HepG2 (cell line): ENCODE measurements around the gene HK3. TPM values are rescaled to one million over a fixed set of nuclear protein-coding genes. Genes with fewer than 3 reads are reported as not detected.

Experiments used
- AFF4 ChIP-seq: sonication (generic); formaldehyde crosslinking; IDR thresholded peaks from 2 replicates; pipeline ENCODE4 v1.4.0; 2020; ENCODE audit warnings: missing genetic modification reagents
- ARHGAP35 ChIP-seq: sonication (generic); formaldehyde crosslinking; IDR thresholded peaks from 2 replicates; pipeline ENCODE4 v1.9.0; 2022; ENCODE audit warnings: mild to moderate bottlenecking, inconsistent platforms, moderate library complexity, missing genetic modification reagents, borderline replicate concordance
- CBX5 ChIP-seq: sonication (generic); formaldehyde crosslinking; IDR thresholded peaks from 2 replicates; pipeline ENCODE4 v1.4.0; 2020; ENCODE audit warnings: missing genetic modification reagents, borderline replicate concordance
- CREBL2 ChIP-seq: sonication (generic); formaldehyde crosslinking; IDR thresholded peaks from 2 replicates; pipeline ENCODE4 v1.8.1; 2023; ENCODE audit warnings: missing genetic modification reagents, mild to moderate bottlenecking, borderline replicate concordance
- DDIT3 ChIP-seq: sonication (generic); formaldehyde crosslinking; IDR thresholded peaks from 2 replicates; pipeline ENCODE4 v1.4.0; 2020; ENCODE audit warnings: mild to moderate bottlenecking, missing genetic modification reagents
- DRAP1 ChIP-seq: IDR thresholded peaks from 2 replicates; pipeline ENCODE4 v1.6.1; 2016; ENCODE audit warnings: missing genetic modification reagents, missing compliant biosample characterization
- HMGA1 ChIP-seq: sonication (generic); formaldehyde crosslinking; conservative IDR thresholded peaks from 2 replicates; pipeline ENCODE4 v1.4.0; 2020; ENCODE audit warnings: missing genetic modification reagents
- HNRNPUL1 ChIP-seq: fragments of 200-400 bp; formaldehyde crosslinking; IDR thresholded peaks from 2 replicates; pipeline ENCODE4 v1.6.1; 2017; ENCODE audit warnings: low read depth, mild to moderate bottlenecking, low read length, moderate library complexity
- KAT7 ChIP-seq: IDR thresholded peaks from 2 replicates; pipeline ENCODE4 v1.6.1; 2018; ENCODE audit warnings: borderline replicate concordance, missing compliant biosample characterization
- MATR3 ChIP-seq: sonication (generic); formaldehyde crosslinking; IDR thresholded peaks from 2 replicates; pipeline ENCODE4 v1.4.0; 2020; ENCODE audit warnings: missing genetic modification reagents
- MED13 ChIP-seq: sonication (generic); formaldehyde crosslinking; IDR thresholded peaks from 2 replicates; pipeline ENCODE4 v1.5.0; 2020; ENCODE audit warnings: missing genetic modification reagents
- MTF2 ChIP-seq: sonication (generic); formaldehyde crosslinking; IDR thresholded peaks from 2 replicates; pipeline ENCODE4 v1.5.0; 2020; ENCODE audit warnings: missing genetic modification reagents, borderline replicate concordance
- NFYC ChIP-seq: IDR thresholded peaks from 2 replicates; pipeline ENCODE4 v1.6.1; 2016; ENCODE audit warnings: missing genetic modification reagents, missing compliant biosample characterization
- REL ChIP-seq: sonication (generic); formaldehyde crosslinking; conservative IDR thresholded peaks from 2 replicates; pipeline ENCODE4 v1.8.0; 2022; ENCODE audit warnings: mild to moderate bottlenecking, missing genetic modification reagents, moderate library complexity
- SMARCC2 ChIP-seq: fragments of 450-650 bp; IDR thresholded peaks from 2 replicates; pipeline ENCODE4 v1.6.1; 2017; ENCODE audit warnings: antibody characterized with exemption, mild to moderate bottlenecking
- SOX5 ChIP-seq: IDR thresholded peaks from 2 replicates; pipeline ENCODE4 v1.6.1; 2016; ENCODE audit warnings: borderline replicate concordance
- SRY ChIP-seq: sonication (generic); formaldehyde crosslinking; IDR thresholded peaks from 2 replicates; pipeline ENCODE4 v1.8.0; 2022; ENCODE audit warnings: mild to moderate bottlenecking, missing genetic modification reagents
- STAG1 ChIP-seq: sonication (generic); formaldehyde crosslinking; IDR thresholded peaks from 2 replicates; pipeline ENCODE4 v1.4.0; 2020; ENCODE audit warnings: missing genetic modification reagents
- TBP ChIP-seq: sonication (generic); formaldehyde crosslinking; IDR thresholded peaks from 2 replicates; pipeline ENCODE4 v1.5.0; 2020; ENCODE audit warnings: missing genetic modification reagents
- ZBTB21 ChIP-seq: sonication (generic); formaldehyde crosslinking; IDR thresholded peaks from 2 replicates; pipeline ENCODE4 v1.4.0; 2020; ENCODE audit warnings: missing genetic modification reagents
- ZBTB7A ChIP-seq: sonication (generic); formaldehyde crosslinking; IDR thresholded peaks from 2 replicates; pipeline ENCODE4 v1.8.0; 2022; ENCODE audit warnings: mild to moderate bottlenecking, missing genetic modification reagents
- ZMAT3 ChIP-seq: sonication (generic); formaldehyde crosslinking; conservative IDR thresholded peaks from 2 replicates; pipeline ENCODE4 v1.7.0; 2021; ENCODE audit warnings: missing genetic modification reagents
- ZNF282 ChIP-seq: fragments of 450-650 bp; IDR thresholded peaks from 2 replicates; pipeline ENCODE4 v1.6.1; 2018; ENCODE audit not compliant: partially characterized antibody
- ZNF543 ChIP-seq: sonication (generic); formaldehyde crosslinking; IDR thresholded peaks from 2 replicates; pipeline ENCODE4 v1.4.0; 2020; ENCODE audit warnings: mild to moderate bottlenecking, missing genetic modification reagents
- ZNF562 ChIP-seq: sonication (generic); formaldehyde crosslinking; IDR thresholded peaks from 2 replicates; pipeline ENCODE4 v1.8.0; 2022; ENCODE audit warnings: missing genetic modification reagents, borderline replicate concordance
- ZNF580 ChIP-seq: IDR thresholded peaks from 2 replicates; pipeline ENCODE4 v1.6.1; 2016; ENCODE audit warnings: low read depth, borderline replicate concordance
- ZNF615 ChIP-seq: sonication (generic); formaldehyde crosslinking; IDR thresholded peaks from 2 replicates; pipeline ENCODE4 v1.5.0; 2020; ENCODE audit warnings: mild to moderate bottlenecking, missing genetic modification reagents, borderline replicate concordance
- ZSCAN12 ChIP-seq: sonication (generic); formaldehyde crosslinking; IDR thresholded peaks from 2 replicates; pipeline ENCODE4 v1.9.0; 2021; ENCODE audit warnings: mild to moderate bottlenecking, missing genetic modification reagents
- ZSCAN21 ChIP-seq: sonication (generic); formaldehyde crosslinking; IDR thresholded peaks from 2 replicates; pipeline ENCODE4 v1.8.0; 2022; ENCODE audit warnings: mild to moderate bottlenecking, missing genetic modification reagents, moderate library complexity, borderline replicate concordance
- polyA plus RNA-seq, 8 experiments: library from polyadenylated mRNA; depleted of rRNA in 3 of 8; stranded (reverse) in 7 of 8; unstranded in 1 of 8; fragments of >200 nt; fragmentation: Illumina TruSeq in 4 of 8; extraction: Trizol in 4 of 8; gene quantifications; 2 replicates each; pipeline versions ENCODE4 v1.2.1 to v1.2.3, GENCODE V29; 2011 to 2016; ENCODE audit warnings: low read depth in 4 of 8, missing spikeins in 1 of 8, mixed read lengths in 1 of 8; ENCODE audit not compliant: insufficient read depth in 1 of 8
- total RNA-seq, 5 experiments: library from RNA; depleted of rRNA; stranded (reverse); fragments of >200 nt; fragmentation: Illumina TruSeq; extraction: Trizol; gene quantifications; 2 replicates each; pipeline ENCODE4 v1.2.3, GENCODE V29; 2016; ENCODE audit warnings: low read depth in 1 of 5

The HK3 gene
- total and polyA plus RNA-seq, 2 of the 13 experiments (the other 11 are each of a cell fraction or from before 2014, with no cell fraction given) = not detected

- TF ChIP-seq AFF4 (CRISPR knock-in tag) (peak; percentile 97), ZNF562 (peak; percentile 95), ZBTB7A (peak; percentile 100), DRAP1 (peak; percentile 95), ZBTB21 (peak; percentile 93), KAT7 (CRISPR knock-in tag) (peak; percentile 96; the same call in 1 of the 2 replicates), ZNF282 (no peak), MED13 (CRISPR knock-in tag) (peak; percentile 100), ZNF580 (CRISPR knock-in tag) (peak; percentile 100), ZMAT3 (CRISPR knock-in tag) (peak; percentile 100), ZNF615 (CRISPR knock-in tag) (peak; percentile 100), REL (CRISPR knock-in tag) (peak; percentile 100), CREBL2 (CRISPR knock-in tag) (peak; percentile 100), NFYC (peak; percentile 75), DDIT3 (peak; percentile 97), CBX5 (CRISPR knock-in tag) (peak; percentile 100), MATR3 (CRISPR knock-in tag) (no peak), ZSCAN21 (CRISPR knock-in tag) (peak; percentile 100), HNRNPUL1 (no peak), SOX5 (CRISPR knock-in tag) (peak; percentile 96), HMGA1 (no peak), ZNF543 (peak; percentile 100), SRY (CRISPR knock-in tag) (peak; percentile 100), MTF2 (peak; percentile 100), ZSCAN12 (CRISPR knock-in tag) (peak; percentile 100), STAG1 (CRISPR knock-in tag) (peak; percentile 66), SMARCC2 (no peak), TBP (0 out of 2 replicates have a peak, but pooled peaks have one; percentile 71), ARHGAP35 (CRISPR knock-in tag) (peak; percentile 100)
Observed at GRCh38 chr5:176837707-176838115, 61.4 kb downstream of the HK3 start (continued).
